Esophagus (tissue), 2 donors: ENCODE data around the gene APOBEC3F. TPM values are rescaled to one million over a fixed set of nuclear protein-coding genes. Genes with fewer than 3 reads are reported as not detected.
A peak's percentile ranks its signal among the peaks of the same experiment; 100 is the strongest.

Experiments used
- H3K27ac ChIP-seq, 2 donors: one replicate each; pipeline ENCODE4 v1.5.1; 2013; ENCODE audit warnings: low read depth in 2 of 2, mild to moderate bottlenecking in 2 of 2, inconsistent platforms in 1 of 2, low read length in 1 of 2, moderate library complexity in 1 of 2
- H3K27me3 ChIP-seq, 2 donors: one replicate each; pipeline ENCODE4 v1.6.1; 2013; ENCODE audit warnings: low read length in 2 of 2, control low read depth in 1 of 2, mild to moderate bottlenecking in 1 of 2; ENCODE audit not compliant: insufficient read depth in 2 of 2, control insufficient read depth in 1 of 2
- H3K36me3 ChIP-seq, 2 donors: one replicate each; pipeline ENCODE4 v1.6.1; 2013; ENCODE audit warnings: low read length in 1 of 2; ENCODE audit not compliant: control insufficient read depth in 2 of 2, insufficient read depth in 2 of 2
- H3K4me1 ChIP-seq, 2 donors: one replicate each; pipeline ENCODE4 v1.6.1; 2013; ENCODE audit warnings: low read length in 1 of 2; ENCODE audit not compliant: control insufficient read depth in 2 of 2, insufficient read depth in 2 of 2
- H3K4me3 ChIP-seq, 2 donors: one replicate each; pipeline ENCODE4 v1.5.1; 2013; ENCODE audit warnings: low read length in 2 of 2, mild to moderate bottlenecking in 2 of 2, low read depth in 1 of 2, moderate library complexity in 1 of 2
- H3K9me3 ChIP-seq, 2 donors: one replicate each; pipeline ENCODE4 v1.6.1; 2013; ENCODE audit warnings: mild to moderate bottlenecking in 2 of 2, low read depth in 1 of 2, low read length in 1 of 2, moderate library complexity in 1 of 2; ENCODE audit not compliant: control insufficient read depth in 2 of 2, insufficient read depth in 1 of 2
- WGBS, 2 donors: extraction: QIAGEN DNeasy Blood & Tissue Kit; methylation state at CpG; one replicate each; pipeline ENCODE4 v1.1.7; 2013; 5-methylcytosine and 5-hydroxymethylcytosine counted together
- polyA plus RNA-seq, 2 donors: library from polyadenylated mRNA; stranded (reverse); fragments of 200-250 nt; gene quantifications; one replicate each; pipeline ENCODE4 v1.2.3, GENCODE V29; 2013
- donor health status: healthy with polysubstance abuse.
- donor health status: Bipolar disorder and iron deficiency.

Gene APOBEC3F
- polyA plus RNA-seq, 2 donors = 1.8 to 5.2 TPM

DNA sequence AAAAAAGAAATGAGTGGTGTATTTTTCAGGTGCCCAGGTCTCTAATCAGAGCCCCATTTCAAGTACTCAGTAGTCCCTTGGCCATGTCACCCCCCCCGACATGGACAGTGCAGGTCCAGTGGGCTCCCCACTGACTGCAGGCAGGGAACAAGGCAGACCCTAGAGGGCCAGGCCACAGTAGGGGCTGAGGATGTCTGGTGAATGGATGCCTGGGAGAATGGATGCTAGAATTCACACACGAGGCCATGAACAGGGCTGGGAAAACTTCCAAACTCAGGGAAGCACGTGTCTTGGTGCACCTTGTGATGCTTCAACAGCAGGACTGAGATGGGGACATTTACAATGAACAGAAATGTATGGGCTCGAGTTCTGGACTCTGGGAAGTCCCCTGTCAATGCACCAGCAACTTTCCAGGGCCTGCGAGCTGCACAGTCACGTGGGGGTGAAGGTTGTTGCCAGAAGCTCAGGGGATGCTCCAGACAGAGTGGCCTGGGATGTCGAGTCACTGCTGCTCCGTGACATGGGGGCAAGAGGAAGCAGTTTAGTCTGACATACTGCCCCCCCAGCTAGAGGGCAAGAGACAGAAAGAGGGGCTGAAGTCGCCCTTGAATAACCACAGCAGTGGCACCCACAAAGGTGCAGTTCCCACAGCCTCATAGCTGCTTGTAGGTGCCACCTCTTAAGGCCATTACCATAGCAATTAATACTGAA, 39.5 kb downstream of the APOBEC3F start:
- H3K27me3 ChIP-seq = no peaks in the 10 kb centered on the region
- H3K36me3 ChIP-seq = no peaks in the 10 kb centered on the region
- H3K27ac ChIP-seq = no peak overlapping the region
- no peak overlapping the region for H3K4me3 ChIP-seq
- WGBS, 2 donors = 70 to 72% methylated on average over 9 of the region's 9 CpGs
- H3K9me3 ChIP-seq = no peaks in the 10 kb centered on the region
- no peaks in the 10 kb centered on the region for H3K4me1 ChIP-seq

DNA sequence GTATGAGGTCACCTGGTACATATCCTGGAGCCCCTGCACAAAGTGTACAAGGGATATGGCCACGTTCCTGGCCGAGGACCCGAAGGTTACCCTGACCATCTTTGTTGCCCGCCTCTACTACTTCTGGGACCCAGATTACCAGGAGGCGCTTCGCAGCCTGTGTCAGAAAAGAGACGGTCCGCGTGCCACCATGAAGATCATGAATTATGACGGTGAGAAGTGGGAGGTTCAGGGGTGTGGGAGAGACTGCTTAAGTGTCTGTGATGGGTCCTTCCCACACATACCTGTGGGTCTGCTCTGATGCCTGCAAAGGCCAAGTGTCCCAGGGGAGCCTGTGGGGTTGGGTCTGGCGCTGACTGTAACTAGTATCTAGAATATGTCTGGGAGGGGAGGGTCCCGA, 40.4 kb downstream of the APOBEC3F start:
- Histone ChIP-seq H3K36me3 (no peaks in the 10 kb centered on the region), H3K4me1 (no peaks in the 10 kb centered on the region), H3K4me3 (no peak overlapping the region), H3K27ac (no peak overlapping the region), H3K27me3 (no peaks in the 10 kb centered on the region), H3K9me3 (no peaks in the 10 kb centered on the region)
- WGBS, 2 donors = 88 to 92% methylated on average over 12 of the region's 12 CpGs

DNA sequence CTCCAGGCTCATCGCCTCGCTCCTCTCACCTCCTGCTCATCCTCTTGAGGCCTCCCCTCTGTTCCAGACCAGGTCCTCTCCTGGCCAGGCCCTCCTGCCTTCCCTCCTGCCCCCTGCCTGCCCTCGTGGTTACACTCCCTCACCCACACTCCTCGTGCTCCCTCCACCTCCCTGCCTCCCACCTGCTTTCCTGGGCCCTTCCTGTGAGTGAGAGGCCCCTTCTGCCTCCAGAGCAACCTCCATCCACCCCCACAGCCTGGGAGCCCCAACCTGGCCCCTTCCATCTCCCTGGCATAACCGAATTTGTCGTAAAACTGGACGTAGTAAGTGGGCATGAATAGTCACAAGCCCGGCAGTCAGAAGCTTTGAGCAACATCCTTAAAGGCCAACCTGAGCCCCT, 40.9 kb downstream of the APOBEC3F start:
- Histone ChIP-seq H3K27me3 (no peaks in the 10 kb centered on the region), H3K9me3 (no peaks in the 10 kb centered on the region), H3K4me3 (no peak overlapping the region), H3K36me3 (no peaks in the 10 kb centered on the region), H3K27ac (no peak overlapping the region), H3K4me1 (no peaks in the 10 kb centered on the region)
- 77 to 80% methylated on average over 8 of the region's 8 CpGs for WGBS, 2 donors

DNA sequence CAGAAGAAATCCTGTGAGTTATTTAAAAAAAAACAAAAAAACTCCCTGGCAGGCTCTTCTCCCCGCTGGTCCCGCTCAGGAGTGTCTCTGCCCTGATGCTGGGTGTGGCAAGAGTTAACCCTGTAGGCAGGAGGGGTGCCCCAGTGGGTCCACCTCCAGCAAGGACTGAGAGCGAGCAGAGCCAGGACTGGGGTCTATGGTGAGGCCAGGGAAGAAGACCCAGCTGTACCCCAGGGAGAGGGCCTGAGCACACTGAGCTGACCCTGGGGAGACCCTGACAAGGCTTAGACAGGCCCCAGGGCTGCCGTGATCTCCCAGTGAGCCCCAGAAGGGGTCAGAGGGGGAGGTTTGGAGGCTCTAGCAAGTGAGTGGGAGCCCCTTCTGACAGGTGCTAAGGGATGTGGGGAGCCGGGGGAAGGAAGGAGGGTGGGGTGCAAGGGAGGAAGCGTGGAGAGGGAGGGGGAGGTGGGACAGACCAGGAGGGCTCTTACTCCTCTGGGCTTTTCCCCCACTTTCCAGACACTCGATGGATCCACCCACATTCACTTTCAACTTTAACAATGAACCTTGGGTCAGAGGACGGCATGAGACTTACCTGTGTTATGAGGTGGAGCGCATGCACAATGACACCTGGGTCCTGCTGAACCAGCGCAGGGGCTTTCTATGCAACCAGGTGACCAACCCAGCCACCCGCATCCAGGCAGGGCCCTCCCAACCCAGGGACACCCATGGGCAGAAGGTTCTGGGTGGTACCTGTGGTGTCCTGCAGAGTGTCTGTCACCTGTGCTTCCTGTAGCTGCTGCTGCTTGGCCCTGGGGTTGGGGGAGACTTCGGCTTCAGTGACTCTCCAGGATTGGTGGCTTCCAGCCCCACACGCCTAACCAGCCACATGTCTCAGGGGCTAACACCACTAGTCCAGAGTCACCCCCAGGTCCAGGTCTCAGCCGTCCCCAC, 42.8 kb downstream of the APOBEC3F start:
- 71 to 78% methylated on average over 14 of the region's 14 CpGs for WGBS, 2 donors
- Histone ChIP-seq H3K36me3 (no peaks in the 10 kb centered on the region), H3K27me3 (no peaks in the 10 kb centered on the region), H3K4me1 (no peaks in the 10 kb centered on the region), H3K27ac (no peak overlapping the region), H3K4me3 (no peak overlapping the region), H3K9me3 (no peaks in the 10 kb centered on the region)

DNA sequence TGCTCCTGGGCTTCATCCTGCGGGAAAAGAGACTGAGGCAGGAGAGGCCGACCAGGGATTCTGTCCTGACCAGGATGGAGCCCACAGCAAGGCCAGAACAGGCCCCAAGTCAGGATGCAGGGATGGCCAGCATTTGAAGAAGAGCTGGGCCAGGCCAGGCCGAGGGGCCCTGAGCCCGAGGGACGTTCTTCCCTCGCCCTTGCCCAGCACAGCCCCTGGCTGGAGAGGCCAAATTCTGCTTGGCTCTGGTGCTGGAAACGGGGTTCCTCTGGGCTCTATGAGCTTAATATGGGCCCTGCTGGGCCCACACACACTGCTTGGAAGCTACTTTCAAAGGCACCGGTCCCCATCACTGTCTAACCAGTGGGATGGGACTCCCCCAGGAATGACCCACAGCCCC, 44.0 kb downstream of the APOBEC3F start:
- Histone ChIP-seq H3K9me3 (no peaks in the 10 kb centered on the region), H3K4me1 (no peaks in the 10 kb centered on the region), H3K27ac (no peak overlapping the region), H3K27me3 (no peaks in the 10 kb centered on the region), H3K36me3 (no peaks in the 10 kb centered on the region), H3K4me3 (no peak overlapping the region)
- WGBS, 2 donors = 91 to 92% methylated on average over 8 of the region's 8 CpGs

DNA sequence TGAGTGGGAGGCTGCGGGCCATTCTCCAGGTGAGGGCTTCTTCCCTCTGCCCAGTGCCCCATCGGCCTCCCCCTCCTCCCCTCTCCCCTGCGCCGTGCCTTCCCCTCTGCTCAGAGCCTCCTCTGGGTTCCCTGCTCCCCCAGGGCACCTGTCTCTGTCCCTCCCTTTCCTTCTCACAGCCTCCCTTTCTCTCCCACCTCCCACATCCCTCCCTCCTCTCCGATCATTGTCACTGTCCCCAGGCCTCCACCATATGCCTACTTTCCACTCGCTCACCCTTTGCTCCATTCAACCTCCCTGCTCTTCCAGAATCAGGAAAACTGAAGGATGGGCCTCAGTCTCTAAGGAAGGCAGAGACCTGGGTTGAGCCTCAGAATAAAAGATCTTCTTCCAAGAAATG, 46.4 kb downstream of the APOBEC3F start:
- no peaks in the 10 kb centered on the region for H3K9me3 ChIP-seq
- no peaks in the 10 kb centered on the region for H3K36me3 ChIP-seq
- H3K27me3 ChIP-seq = no peaks in the 10 kb centered on the region
- H3K4me3 ChIP-seq = no peak overlapping the region
- WGBS, 2 donors = 85 to 99% methylated on average over 6 of the region's 6 CpGs
- H3K4me1 ChIP-seq = peaks cover 0 to 9% of the 10 kb centered on the region in 2 donors
- no peak overlapping the region for H3K27ac ChIP-seq

DNA sequence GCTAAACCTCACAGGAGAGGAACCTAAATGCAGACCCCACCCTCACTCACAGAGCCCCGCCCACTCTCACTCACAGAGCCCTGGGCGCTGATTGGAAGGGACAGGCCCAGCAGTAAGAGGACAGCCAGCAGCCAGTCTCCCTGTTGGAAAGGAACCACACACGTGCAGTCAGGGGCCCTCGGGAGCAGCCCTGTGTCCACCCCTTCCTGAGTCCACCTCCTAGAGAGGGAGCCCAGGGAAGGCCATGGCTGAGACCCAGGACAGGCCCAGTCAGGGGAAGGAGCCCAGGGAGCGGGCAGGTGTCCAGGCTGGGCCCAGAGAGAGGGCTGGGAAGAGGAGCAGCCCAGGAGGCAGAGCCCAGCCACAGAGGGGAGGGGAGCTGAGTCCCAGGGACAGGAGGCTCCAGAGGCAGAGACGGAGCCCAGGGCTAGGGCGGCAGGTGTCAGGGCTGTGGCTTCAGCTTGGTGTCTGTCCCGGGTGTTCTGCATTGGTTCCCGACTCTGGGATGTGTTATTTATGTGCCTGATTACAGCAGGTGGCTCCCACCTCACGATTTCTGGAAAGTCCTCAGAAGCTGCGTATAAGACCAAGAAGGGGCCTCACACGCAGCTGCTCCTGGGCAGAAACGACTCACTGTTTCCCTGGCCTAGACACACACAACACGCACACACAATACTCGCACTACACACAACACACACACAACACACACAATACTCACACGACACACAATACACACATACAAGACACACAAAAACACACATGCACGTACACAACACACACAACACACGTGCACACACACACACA, 47.4 kb downstream of the APOBEC3F start:
- whole genome bisulfite sequencing, 2 donors = 55 to 62% methylated on average over 16 to 18 of the region's 18 CpGs
- Histone ChIP-seq H3K4me3 (no peak overlapping the region), H3K9me3 (no peaks in the 10 kb centered on the region), H3K27ac (no peak overlapping the region), H3K4me1 (peaks cover 0 to 9% of the 10 kb centered on the region in 2 donors), H3K36me3 (no peaks in the 10 kb centered on the region), H3K27me3 (no peaks in the 10 kb centered on the region)

DNA sequence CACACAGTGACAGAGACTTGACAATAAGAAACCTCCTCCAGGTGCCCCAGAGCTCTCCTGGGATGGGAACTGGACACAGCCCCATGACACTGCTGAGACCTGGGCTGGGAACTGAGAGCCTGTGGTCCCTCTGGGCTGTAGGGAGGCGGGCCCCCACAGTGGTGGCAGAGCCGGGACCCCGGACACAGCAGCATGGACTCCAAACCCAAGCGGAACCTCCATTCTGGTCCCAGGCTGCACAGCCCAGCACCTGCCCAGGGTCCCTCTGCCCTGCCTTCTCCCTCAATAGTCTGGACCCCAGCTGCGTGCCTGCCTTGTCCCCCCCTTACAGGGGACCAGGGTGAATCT, 48.0 kb downstream of the APOBEC3F start:
- H3K36me3 ChIP-seq = no peaks in the 10 kb centered on the region
- no peak overlapping the region for H3K4me3 ChIP-seq
- no peaks in the 10 kb centered on the region for H3K9me3 ChIP-seq
- 88 to 93% methylated on average over 5 of the region's 5 CpGs for WGBS, 2 donors
- H3K27me3 ChIP-seq = no peaks in the 10 kb centered on the region
- peaks cover 0 to 9% of the 10 kb centered on the region in 2 donors for H3K4me1 ChIP-seq
- H3K27ac ChIP-seq = no peak overlapping the region

DNA sequence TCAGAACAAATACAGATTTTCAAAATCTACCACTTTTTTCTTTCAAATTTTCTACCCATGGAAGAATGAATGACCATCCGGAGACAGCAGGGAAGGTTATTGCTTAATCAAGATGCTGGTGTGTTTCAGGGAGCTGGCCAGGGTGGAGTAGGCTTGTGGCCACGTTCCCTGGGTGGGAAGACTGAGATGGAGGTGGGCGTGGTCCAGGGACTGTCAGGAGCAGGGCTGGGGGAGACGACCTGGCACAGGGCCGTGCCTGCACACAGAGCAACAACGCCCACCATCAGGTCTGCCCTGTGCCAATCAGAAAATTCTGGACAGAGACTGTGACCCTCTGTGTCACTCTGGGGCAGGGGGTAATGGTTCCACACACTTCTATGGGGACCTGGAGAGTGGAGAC, 49.3 kb downstream of the APOBEC3F start:
- 57 to 65% methylated on average over 6 of the region's 6 CpGs for WGBS, 2 donors
- H3K27ac ChIP-seq = peak overlapping the region; percentile 58 to 61

More for the DNA sequence above, 49.3 kb downstream of the APOBEC3F start:
- no peaks in the 10 kb centered on the region for H3K27me3 ChIP-seq
- H3K4me3 ChIP-seq = no peak overlapping the region
- no peaks in the 10 kb centered on the region for H3K9me3 ChIP-seq
- H3K4me1 ChIP-seq = peaks cover 0 to 9% of the 10 kb centered on the region in 2 donors
- no peaks in the 10 kb centered on the region for H3K36me3 ChIP-seq
